NOMO-1 treated with DMSO at 0.1 percent for 48 hours (cell line): ENCODE data around the gene OSR1.
A peak's percentile ranks its signal among the peaks of the same experiment; 100 is the strongest.

Experiments used
- DNase-seq: peaks from one replicate; lab custom pipeline; 2025; ENCODE audit not compliant: unreplicated experiment; lab: John Stamatoyannopoulos, UW

OSR1 gene

GRCh38 chr2:19359456-19359855, 1.0 kb upstream of the OSR1 start:
- DNase-seq: no peak

DNA sequence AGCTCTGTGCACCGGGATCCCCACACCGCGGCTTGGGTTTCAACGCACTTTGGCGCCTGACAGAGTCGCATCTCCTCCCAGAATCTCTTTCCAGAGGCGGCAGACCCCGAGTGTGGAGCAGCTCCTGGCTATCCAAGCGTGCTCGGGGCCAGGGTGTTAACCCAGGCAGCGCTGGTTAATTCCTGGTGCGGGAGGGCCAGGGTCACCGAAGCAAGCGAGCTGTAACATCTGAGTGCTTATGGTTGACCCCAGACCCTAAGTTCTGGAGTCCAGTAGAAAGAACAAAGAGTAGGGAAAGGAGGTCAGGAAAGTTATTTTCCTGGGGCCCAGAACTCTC, 566 bp upstream of the OSR1 start:
- no peak for DNase-seq

- no peak for DNase-seq
Observed at GRCh38 chr2:19357402-19358241, 801 bp downstream of the OSR1 start.

GRCh38 chr2:19356545-19357401, 1.6 kb downstream of the OSR1 start:
- DNase-seq: no peak

DNA sequence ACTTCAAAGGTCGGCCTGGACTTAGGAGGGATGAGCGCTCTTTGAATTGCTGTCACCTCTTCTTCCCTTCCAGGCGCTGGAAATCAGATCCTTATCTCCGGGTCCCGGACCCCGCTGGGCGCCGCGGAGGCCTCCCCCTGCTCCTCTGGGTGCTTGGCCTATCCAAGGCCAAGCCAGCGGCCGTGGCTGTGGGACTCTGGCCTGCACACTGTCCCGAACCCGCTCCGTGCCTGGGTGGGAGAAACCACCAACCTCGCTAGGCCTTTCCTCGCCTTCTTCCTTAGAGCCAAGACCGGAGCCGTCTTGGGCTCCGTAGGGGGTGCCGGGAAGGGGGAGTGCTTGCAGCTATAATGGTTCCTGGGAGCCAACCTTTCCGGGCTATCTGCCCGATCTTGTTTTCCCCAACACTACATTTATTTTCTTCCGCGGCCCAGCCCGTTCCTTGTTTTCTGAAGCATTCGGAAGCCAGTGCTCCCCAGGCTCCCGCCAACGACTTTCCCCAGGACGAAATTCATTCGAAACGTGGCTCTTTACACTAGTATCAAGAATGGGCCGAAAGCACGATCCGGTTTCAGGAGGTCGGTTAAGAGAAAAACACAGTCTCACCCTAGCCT, 2.4 kb downstream of the OSR1 start:
- DNase-seq: no peak

- no peak for DNase-seq
Observed at GRCh38 chr2:19355416-19355821, 3.0 kb downstream of the OSR1 start.

- no peak for DNase-seq
Observed at GRCh38 chr2:19355014-19355405, 3.4 kb downstream of the OSR1 start.

GRCh38 chr2:19353721-19354050, 4.7 kb downstream of the OSR1 start:
- DNase-seq: no peak

GRCh38 chr2:19352946-19353720, 5.3 kb downstream of the OSR1 start:
- DNase-seq: no peak

DNA sequence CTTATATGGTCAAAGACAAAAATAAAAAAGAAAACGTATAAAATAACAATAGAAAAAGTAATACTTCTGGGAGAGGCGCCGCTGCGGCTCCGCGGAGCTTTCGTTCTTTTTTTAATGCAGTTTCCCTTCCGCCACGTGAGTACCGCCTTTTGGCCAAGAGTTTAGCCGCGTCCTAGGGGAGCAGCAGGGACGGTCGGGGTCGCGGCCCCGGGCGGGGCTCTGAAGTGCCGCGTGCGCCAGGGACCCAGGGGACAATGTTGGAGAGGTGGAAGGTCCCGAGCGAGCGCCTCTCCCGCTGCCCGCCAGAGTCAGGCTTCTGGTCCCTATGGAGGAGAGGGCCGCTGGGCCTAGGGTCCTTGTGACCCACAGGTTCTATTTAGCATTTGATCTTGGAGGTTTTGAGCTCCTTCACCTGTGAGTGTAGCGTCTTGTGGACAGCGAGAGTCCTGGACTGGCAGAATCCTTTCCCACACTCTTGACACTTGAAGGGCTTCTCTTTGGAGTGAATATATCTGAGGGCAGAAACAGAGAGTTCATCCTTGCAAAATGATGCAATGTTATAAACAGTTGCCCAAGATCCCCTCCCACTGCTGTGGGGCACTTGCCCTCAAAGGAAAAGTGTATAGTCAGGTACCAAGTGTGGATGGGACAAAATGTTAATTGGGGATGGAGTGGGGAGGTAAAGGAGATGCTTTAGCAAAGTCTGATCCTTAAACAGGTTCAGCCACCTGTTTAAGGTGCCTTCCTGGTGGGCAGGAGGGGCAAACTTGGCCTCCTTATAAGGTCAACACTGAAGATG, 6.3 kb downstream of the OSR1 start:
- peak; percentile 3 for DNase-seq

DNA sequence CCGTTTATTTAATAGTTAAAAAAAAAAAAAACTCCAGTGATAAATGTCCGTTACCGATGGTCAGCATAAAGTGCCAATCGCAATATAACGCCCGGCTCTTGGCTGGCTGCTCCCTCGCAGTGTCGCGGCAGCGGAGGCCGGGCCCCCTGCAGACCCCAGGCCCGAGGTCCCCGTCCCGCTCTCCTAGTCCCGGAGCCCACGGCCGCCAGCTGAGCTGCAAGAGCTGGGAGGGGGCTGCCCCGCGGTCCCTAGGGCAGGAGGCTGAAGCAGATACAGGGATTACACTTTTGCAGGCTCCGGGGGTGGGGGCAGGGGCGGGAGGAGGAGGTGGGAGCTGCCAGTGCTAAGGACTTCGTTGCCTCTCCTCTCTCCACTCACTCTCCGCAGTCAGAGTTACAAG, 6.9 kb downstream of the OSR1 start:
- DNase-seq: no peak

DNA sequence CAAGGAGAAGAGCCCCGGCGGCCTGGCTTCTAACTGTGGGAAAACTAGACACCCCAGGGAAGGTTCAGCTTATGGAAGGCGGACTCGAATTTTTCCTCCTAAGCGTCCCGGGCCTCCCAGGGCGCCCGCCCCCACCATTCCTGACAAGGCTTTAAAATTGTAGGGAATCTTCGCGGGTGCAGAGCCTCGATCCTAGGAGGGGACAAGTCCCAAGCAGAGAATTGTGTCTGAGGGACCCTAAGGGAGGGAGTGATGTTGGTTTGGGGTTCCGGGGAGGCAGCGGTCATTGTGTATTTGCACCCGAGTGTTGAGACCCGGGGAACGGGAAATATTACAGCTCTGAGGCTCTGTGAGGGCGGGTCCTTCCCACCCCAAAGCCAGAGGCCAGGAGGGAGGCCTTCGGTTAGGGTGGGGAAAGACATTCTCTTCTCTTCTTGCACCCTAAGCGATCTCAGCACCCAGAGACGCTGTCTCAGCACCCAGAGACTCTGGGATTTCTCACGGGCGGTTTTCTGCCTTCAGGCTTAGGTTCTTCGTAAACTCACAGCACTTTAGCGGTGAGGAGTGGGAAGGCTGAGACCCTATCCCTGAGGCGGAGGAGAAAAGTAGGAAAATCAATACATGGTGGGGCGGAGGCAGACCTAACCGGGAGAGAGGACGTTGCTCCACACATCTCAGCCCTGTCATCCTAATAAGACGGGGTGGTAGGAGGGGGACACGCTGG, 7.6 kb downstream of the OSR1 start:
- DNase-seq: no peak

GRCh38 chr2:19349911-19350677, 8.3 kb downstream of the OSR1 start:
- peak; percentile 13 for DNase-seq

- DNase-seq: no peak
Observed at GRCh38 chr2:19348692-19349091, 9.7 kb downstream of the OSR1 start.

DNA sequence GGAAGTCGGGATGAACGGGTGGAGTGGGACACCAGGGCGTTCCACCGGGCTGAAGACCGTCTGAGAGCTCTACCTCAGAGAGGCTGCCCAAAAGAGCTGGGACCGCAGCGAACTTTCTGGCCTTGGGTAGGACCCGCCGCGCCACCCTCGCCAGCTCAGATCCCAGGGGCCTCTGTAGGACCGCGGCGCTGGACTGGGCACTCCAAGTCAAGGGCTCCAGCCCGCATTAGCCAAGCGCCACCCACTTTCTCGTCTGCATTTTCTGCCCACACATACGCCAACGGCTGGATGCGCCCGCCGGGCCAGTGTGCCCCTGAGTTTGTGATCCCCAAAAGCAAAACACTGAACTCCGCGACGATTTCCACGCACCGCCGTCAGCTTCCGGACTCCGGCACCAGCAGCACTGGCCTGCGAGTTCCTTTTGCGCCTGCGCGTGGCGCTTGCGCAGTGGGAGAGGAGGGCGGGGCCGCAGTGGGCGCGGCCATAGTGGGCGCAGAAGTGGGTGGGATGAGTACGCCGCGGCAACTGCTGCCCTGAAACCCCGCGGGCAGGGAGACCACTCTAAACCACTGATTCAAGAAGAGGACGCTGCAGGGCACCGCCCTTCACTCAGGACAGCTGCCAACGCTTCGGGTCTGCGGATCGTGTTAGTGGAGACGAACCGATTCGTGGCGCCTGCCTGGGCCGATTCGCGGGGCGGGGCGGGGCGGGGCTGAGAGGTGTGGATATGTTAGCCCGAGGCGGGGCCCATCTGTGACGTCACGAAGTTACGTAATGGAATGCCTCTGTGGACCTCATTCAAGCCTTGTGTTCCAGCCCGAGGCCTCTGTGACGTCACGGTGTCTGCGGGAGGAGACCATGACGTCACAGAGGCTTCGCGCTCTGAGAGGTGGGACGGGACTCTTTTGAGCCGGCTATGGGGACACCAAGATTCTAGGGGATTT, 10.5 kb downstream of the OSR1 start:
- DNase-seq: peak; percentile 83

GRCh38 chr2:19346983-19347618, 11.3 kb downstream of the OSR1 start:
- DNase-seq: peak; percentile 14

GRCh38 chr2:19337742-19338141, 20.7 kb downstream of the OSR1 start:
- DNase-seq: no peak
